Skeletal muscle satellite cell (primary cell): ENCODE results near the gene EPS15.
A peak's percentile ranks its signal among the peaks of the same experiment; 100 is the strongest.
"Not testable (repeated sequence)": the region's sequence is repeated elsewhere in the genome, so short reads cannot be mapped to it uniquely, and the experiment has no call there.

ENCODE experiments used
- H3K27me3 ChIP-seq: 2 replicates; pipeline ENCODE4 v1.7.0; 2013; ENCODE audit warnings: low read length; ENCODE audit not compliant: control insufficient read depth, insufficient read depth
- H3K36me3 ChIP-seq: 2 replicates; pipeline ENCODE4 v1.7.0; 2013; ENCODE audit warnings: mild to moderate bottlenecking, control low read depth, low read length; ENCODE audit not compliant: insufficient read depth
- H3K4me1 ChIP-seq: 2 replicates; pipeline ENCODE4 v1.7.0; 2013; ENCODE audit warnings: low read length; ENCODE audit not compliant: control insufficient read depth, insufficient read depth
- H3K4me2 ChIP-seq: 2 replicates; pipeline ENCODE4 v1.7.0; 2013; ENCODE audit warnings: mild to moderate bottlenecking, low read length
- H3K4me3 ChIP-seq: 2 replicates; pipeline ENCODE4 v1.7.0; 2013; ENCODE audit warnings: low read length
- H3K9ac ChIP-seq: 2 replicates; pipeline ENCODE4 v1.7.0; 2013; ENCODE audit warnings: mild to moderate bottlenecking, low read depth, low read length, moderate library complexity
- H3K9me3 ChIP-seq: replicated peaks from 2 replicates; pipeline ENCODE4 v1.7.0; 2013; ENCODE audit warnings: mild to moderate bottlenecking, control low read depth, low read length

Gene EPS15

DNA sequence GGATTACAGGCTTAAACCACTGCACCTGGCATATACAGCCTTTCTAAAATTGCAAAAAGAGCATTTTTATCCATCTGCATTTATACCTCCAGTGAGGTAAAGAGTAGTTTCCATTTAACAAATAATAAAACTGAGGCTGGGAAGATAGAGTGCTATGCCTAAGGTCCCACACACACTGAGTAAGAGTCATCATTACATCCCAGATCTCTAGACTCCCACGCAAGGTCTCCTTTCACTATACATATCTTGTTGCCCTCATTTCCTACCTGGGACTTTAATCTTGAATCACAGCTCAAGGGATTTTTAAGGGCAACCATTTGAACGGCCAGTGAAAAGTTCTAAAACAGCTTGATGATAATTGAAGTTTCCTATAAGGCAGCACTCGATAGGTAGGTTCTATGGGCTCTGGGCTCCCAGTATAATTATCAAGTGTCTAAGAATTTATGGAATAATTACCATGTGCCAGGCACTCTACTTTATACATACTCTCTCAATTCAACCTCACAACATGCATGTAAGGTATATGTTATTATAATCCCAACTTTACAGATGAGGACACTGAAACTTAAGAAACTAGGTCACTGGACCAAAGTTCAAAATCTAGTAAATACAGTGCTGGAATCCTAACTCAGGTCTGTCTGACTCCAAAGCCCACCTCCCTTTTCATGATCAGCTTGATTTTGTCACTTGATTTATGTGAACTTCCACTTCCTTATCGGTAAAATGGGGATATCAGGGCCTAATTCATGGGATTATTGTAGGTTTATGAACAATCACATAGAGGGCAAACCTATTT is 23.3 kb upstream of the EPS15 start:
- Histone ChIP-seq H3K27me3 (no peaks in the 10 kb centered on the region), H3K36me3 (no peaks in the 10 kb centered on the region), H3K4me2 (no peak overlapping the region), H3K4me3 (no peak overlapping the region), H3K9ac (no peak overlapping the region), H3K4me1 (peaks cover 10% of the 10 kb centered on the region), H3K9me3 (no peaks in the 10 kb centered on the region)

DNA sequence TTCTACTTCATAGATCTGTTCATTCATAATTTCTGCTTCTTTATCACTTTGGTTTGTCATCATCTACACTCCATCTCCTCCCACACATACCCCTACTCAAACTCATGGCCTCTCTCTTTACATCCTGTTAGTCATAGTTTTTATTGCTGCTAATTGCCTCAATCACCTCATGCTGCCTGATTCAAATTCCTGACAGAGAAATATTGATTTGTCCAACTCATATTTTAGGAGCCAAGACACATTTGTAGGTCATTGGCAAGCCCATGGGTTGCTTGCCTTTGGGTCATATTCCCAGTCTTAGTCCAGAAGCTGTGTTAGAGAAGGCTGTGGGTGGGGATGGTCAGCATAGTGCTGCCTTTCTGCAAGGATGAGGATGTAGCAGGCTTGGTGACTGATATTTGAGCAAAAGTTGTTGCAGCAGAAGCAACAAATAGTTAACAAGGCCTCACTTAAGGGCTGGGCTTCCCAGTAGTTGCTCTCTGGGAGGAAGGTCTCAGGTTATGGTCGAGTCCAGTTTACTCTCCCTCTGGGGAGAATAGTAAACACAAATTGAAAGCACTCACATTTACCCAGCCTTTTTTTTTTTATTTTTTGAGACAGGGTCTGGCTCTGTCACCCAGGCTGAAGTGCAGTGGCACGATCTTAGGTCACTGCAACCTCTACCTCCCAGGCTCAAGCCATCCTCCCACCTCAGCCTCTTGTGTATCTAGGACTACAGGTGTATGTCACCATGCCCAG is 22.4 kb upstream of the EPS15 start:
- Histone ChIP-seq H3K9ac (no peak overlapping the region), H3K9me3 (no peaks in the 10 kb centered on the region), H3K27me3 (no peaks in the 10 kb centered on the region), H3K4me2 (peak overlapping the region; percentile 26), H3K36me3 (no peaks in the 10 kb centered on the region), H3K4me1 (peaks cover 10% of the 10 kb centered on the region), H3K4me3 (no peak overlapping the region)

DNA sequence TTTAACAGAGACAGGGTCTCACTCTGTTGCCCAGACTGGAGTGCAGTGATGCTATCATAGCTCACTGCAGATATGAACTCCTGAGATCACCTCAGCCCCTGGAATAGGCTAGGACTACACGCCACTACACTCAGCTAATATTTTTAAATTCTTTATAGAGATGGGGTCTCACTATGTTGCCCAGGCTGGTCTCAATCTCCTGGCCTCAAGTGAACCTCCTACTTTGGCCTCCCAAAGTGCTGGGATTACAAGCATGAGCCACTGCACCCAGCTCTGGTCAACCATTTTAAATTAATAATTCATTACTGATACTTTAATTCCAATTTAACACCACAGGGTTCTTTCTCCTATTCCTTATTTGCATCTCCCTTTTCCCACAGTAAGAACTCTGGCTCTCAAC is 18.5 kb upstream of the EPS15 start:
- Histone ChIP-seq H3K27me3 (no peaks in the 10 kb centered on the region), H3K36me3 (no peaks in the 10 kb centered on the region), H3K9me3 (no peaks in the 10 kb centered on the region), H3K9ac (no peak overlapping the region), H3K4me3 (no peak overlapping the region), H3K4me2 (no peak overlapping the region), H3K4me1 (peaks cover 10% of the 10 kb centered on the region)

DNA sequence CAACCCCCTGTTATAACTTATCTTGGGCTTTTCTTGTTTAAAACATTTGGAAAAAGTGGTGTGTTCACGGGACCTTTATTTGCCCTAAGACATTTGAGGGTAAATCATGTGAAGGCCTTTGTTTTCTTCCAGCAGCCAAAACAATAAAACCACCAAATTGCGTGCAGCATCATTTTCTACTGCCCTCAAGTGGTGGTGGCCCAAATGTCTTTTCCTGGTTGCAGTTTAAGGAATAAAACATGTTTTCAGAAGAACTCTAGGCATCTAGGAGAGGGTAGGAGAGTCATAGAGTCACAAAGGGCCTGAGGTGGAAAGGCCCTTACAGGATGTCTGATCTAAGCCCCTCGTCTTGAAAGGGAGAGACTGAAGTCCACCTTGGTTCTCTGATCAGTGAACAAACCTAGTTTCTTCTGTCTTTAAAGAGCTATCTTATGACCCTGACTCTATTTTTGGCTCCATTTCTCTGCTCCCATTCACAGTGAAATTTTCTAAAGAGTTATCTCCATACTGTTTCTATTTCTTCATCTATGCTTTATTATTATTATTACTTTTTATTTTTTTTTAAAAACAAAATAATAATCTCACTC is 16.0 kb upstream of the EPS15 start:
- H3K9ac ChIP-seq: peak overlapping the region; percentile 51

DNA sequence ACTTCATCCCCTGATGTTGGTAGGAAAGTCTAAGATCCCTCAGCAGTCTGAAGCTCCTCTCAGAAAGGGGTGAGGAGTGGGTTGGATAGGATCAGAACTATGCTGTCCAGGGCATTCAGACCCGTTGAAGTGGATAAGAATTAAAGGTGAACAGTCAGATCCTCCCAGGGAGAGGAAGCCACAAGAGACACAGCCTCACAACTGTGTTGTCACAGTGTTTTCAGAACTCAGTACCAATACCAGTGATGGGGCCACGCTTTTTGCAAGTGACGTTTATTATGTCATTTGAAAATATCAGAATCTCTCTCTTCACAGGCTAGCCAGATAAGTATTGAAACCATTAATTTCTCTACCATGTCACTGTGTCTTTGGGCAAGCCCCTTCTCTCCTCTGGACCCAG is 15.4 kb upstream of the EPS15 start:
- no peaks in the 10 kb centered on the region for H3K4me1 ChIP-seq
- no peaks in the 10 kb centered on the region for H3K27me3 ChIP-seq
- H3K9me3 ChIP-seq: no peaks in the 10 kb centered on the region
- H3K36me3 ChIP-seq: no peaks in the 10 kb centered on the region
- H3K4me2 ChIP-seq: no peak overlapping the region
- no peak overlapping the region for H3K4me3 ChIP-seq
- peak overlapping the region; percentile 51 for H3K9ac ChIP-seq

More for the DNA sequence above, 16.0 kb upstream of the EPS15 start:
- H3K4me3 ChIP-seq: no peak overlapping the region
- no peaks in the 10 kb centered on the region for H3K36me3 ChIP-seq
- H3K9me3 ChIP-seq: no peaks in the 10 kb centered on the region
- no peaks in the 10 kb centered on the region for H3K27me3 ChIP-seq
- H3K4me2 ChIP-seq: no peak overlapping the region
- H3K4me1 ChIP-seq: no peaks in the 10 kb centered on the region

DNA sequence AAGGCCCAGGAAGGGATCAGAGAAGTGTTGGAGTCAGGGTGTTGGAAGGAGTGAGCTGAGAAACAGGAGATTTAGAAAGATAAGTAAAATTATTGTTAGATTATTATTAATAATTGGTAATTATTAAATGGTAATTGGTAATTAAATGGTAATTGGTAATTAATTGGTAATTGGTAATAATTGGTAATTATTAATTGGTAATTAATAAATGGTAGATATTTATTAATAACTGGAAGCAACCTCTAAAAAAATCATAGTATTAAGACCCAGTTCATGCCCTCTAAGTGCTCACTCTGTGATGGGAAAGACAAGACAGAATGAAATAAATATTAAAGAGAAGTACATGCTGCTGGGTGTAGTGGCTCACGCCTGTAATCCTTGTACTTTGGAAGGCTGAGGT is 13.8 kb upstream of the EPS15 start:
- no peak overlapping the region for H3K4me2 ChIP-seq
- H3K9me3 ChIP-seq: no peaks in the 10 kb centered on the region
- no peaks in the 10 kb centered on the region for H3K36me3 ChIP-seq
- H3K4me3 ChIP-seq: no peak overlapping the region
- no peak overlapping the region for H3K9ac ChIP-seq
- H3K27me3 ChIP-seq: no peaks in the 10 kb centered on the region
- H3K4me1 ChIP-seq: no peaks in the 10 kb centered on the region

DNA sequence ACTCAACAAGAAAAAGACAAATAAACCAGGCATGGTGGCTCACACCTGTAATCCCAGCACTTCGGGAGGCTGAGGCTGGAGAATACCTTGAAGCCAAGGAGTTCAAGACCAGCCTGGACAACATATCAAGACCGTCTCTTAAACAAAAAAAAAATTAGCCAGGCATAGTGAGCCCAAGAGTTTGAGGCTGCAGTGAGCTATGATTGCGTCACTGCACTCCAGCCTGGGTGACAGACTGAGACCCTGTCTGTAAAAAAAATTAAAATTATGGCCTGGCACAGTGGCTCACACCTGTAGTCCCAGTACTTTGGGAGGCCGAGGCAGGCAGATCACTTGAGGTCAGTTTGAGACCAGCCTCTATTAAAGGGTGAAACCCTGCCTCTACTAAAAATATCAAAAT is 11.4 kb upstream of the EPS15 start:
- H3K9ac ChIP-seq, H3K4me3 ChIP-seq, H3K4me2 ChIP-seq, H3K9me3 ChIP-seq, H3K4me1 ChIP-seq, H3K36me3 ChIP-seq, H3K27me3 ChIP-seq: not testable (repeated sequence)

DNA sequence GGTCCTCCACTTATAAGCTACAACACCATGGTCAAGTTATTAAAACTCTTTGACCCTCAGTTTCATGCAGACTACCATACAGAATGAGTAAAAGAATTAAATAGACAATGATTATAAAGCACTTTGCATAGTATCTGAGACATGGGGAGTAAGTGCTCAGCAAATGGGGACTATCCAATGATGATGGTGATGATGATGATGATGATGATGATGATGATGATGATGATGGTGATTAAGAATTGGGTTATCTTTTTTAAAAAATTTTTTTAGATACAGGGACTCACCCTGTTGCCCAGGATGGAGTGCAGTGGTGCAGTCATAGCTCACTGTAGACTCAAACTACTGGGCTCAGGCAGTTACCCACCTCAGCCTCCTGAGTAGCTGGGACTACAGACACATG is 8.1 kb upstream of the EPS15 start:
- no peak overlapping the region for H3K4me3 ChIP-seq
- no peak overlapping the region for H3K9ac ChIP-seq
- H3K9me3 ChIP-seq: no peaks in the 10 kb centered on the region
- no peaks in the 10 kb centered on the region for H3K36me3 ChIP-seq
- no peak overlapping the region for H3K4me2 ChIP-seq
- H3K4me1 ChIP-seq: no peaks in the 10 kb centered on the region
- H3K27me3 ChIP-seq: no peaks in the 10 kb centered on the region

DNA sequence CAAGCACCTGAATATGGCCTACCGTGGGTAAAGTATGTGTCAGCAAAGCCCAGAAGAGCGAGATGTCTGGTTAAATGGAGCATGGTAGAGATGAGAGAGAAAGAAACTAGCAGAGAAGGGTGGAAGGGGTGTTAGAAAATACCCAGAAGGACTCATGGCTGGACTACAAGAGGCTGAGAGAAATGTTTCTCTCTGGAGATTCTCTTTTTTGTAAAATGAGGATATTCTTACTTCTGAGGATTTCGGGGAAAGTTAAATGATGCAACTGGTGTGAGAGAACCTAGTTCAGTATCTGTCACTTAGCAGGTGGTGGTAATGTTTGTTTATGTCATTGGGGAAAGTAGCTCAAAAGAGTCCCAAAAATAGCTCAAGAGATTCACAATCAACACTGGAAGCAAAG is 7.2 kb upstream of the EPS15 start:
- H3K9ac ChIP-seq: no peak overlapping the region
- no peaks in the 10 kb centered on the region for H3K36me3 ChIP-seq
- no peaks in the 10 kb centered on the region for H3K4me1 ChIP-seq
- no peak overlapping the region for H3K4me3 ChIP-seq
- H3K9me3 ChIP-seq: no peaks in the 10 kb centered on the region
- H3K4me2 ChIP-seq: no peak overlapping the region
- no peaks in the 10 kb centered on the region for H3K27me3 ChIP-seq

DNA sequence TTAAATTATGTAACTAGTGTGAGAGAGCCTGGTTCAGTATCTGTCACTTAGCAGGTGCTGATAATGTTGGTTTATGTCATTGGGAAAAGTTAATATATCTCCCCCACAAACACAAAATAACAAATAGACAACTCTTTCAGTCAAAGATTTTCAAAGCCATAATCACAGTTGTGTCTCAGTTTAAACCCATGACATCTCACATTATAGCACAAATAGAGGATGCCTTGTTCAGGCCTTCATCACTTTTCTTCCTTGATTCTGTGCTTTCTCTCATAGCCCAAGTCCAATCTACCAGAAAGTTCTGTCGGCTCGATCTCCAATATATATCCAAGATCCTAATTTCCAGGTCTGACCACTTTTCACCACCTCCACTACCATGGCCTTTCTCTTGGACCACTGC is 6.2 kb upstream of the EPS15 start:
- Histone ChIP-seq H3K9me3 (no peaks in the 10 kb centered on the region), H3K36me3 (no peaks in the 10 kb centered on the region), H3K4me1 (no peaks in the 10 kb centered on the region), H3K27me3 (no peaks in the 10 kb centered on the region), H3K4me3 (no peak overlapping the region), H3K9ac (no peak overlapping the region), H3K4me2 (no peak overlapping the region)

DNA sequence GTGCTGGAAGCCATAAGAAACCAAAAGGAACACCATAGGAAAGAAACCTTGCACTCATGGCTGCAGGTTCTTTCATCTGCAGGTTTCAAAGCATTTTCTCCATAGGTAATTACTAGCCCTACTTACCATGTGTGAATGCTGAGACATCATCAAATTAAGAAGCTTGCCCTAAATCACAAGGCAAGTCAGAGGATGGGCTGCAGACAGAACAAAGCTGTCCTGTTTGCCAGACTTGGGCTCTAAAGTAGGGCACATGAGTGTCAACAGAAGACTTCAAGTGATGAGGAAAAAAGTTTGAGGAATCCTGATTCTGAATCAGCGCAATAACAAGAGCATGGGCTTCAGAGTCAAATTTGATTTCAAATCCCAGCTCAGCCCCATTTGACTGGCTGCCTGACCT is 5.8 kb upstream of the EPS15 start:
- H3K27me3 ChIP-seq: no peaks in the 10 kb centered on the region
- H3K9ac ChIP-seq: no peak overlapping the region
- H3K4me3 ChIP-seq: no peak overlapping the region
- no peaks in the 10 kb centered on the region for H3K9me3 ChIP-seq
- H3K4me2 ChIP-seq: no peak overlapping the region
- no peaks in the 10 kb centered on the region for H3K4me1 ChIP-seq
- H3K36me3 ChIP-seq: no peaks in the 10 kb centered on the region
